GM18519 (cell line): Measurements from ENCODE around the gene GABRA5.

ENCODE experiments used
- ATAC-seq: cut with Tn5 transposase; IDR thresholded peaks from one replicate; pipeline ENCODE4 v1.9.1; 2021; ENCODE audit warnings: mild to moderate bottlenecking, moderate library complexity; ENCODE audit not compliant: unreplicated experiment, low FRiP score

The GABRA5 gene

DNA sequence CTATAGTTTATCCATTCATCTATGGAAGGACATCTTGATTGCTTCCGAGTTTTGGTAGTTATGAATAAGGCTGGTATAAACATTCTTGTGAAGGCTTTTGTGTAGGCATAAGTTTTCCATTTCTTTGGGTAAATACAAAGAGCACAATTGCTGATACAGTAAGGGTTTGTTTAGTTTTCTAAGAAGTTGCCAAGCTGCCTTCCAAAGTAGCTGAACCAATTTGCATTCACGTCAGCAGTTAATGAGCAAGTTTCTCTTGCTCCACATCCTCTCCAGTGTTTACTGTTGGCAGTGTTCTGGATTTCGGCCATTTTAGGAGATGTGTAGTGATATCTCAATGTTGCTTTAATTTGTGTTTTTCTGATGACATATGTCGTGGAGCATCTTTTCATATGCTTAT is 34.2 kb downstream of the GABRA5 start:
- no peak for ATAC-seq

GRCh38 chr15:26910715-26911114 is 43.9 kb downstream of the GABRA5 start:
- ATAC-seq, result no peak

DNA sequence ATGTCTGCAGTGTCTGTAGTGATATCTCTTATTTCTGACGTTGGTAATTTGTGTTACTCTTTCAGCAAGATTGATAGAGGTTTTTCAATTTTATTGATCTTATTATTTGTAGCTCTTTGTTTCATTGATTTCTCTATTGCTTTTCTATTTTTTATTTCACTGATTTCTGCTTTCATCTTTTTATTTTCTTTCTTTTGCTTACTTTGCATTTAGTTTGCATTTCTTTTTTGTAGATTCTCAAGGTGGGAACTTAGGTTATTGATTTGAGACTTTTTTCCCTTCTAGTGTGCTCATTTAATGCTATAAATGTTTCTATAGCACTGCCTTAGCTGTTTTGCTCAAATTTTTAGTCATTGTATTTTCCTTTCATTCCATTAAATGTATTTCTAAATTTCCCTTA is 54.6 kb downstream of the GABRA5 start:
- no peak for ATAC-seq

GRCh38 chr15:26926081-26926480 is 59.2 kb downstream of the GABRA5 start:
- no peak for ATAC-seq

GRCh38 chr15:26928051-26928450 is 61.2 kb downstream of the GABRA5 start:
- no peak for ATAC-seq

GRCh38 chr15:26929588-26929987 is 62.7 kb downstream of the GABRA5 start:
- ATAC-seq, result no peak

DNA sequence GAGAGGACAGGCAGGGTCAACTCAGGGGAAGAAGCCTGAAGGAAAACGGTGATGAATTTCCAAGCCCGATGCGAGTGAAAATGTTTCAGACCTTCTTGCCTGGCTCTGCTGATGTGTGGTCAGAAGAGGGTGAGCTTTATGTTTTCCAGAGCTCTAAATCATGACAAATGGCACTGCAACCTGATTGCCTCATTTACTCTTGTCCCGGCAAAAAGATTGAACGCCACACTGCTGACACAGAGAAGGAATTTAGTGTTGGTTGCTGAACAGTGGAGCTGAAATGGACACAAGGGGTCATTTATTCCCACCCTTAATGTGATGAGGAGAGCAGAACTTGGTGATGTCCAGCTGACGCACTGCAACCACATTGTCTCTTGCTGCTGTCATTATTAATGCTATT is 68.0 kb downstream of the GABRA5 start:
- no peak for ATAC-seq

- no peak for ATAC-seq
Measured at GRCh38 chr15:26935322-26935721, 68.5 kb downstream of the GABRA5 start.

GRCh38 chr15:26936502-26936901 is 69.6 kb downstream of the GABRA5 start:
- ATAC-seq, result no peak

DNA sequence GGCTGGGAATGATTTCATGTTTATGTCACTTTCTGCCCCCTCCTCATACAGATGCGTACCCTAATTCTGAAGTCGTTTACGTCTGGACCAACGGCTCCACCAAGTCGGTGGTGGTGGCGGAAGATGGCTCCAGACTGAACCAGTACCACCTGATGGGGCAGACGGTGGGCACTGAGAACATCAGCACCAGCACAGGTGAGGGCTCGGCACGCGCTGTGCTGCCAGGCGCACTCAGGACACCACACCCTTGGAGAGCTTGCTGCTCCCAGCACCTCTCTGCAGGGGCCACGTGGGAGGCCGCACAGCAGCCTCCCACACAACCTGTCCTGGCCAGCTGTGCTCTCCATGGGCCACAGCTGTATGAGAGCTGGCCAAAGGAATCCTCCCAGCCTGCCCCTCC is 70.3 kb downstream of the GABRA5 start:
- ATAC-seq, result no peak

DNA sequence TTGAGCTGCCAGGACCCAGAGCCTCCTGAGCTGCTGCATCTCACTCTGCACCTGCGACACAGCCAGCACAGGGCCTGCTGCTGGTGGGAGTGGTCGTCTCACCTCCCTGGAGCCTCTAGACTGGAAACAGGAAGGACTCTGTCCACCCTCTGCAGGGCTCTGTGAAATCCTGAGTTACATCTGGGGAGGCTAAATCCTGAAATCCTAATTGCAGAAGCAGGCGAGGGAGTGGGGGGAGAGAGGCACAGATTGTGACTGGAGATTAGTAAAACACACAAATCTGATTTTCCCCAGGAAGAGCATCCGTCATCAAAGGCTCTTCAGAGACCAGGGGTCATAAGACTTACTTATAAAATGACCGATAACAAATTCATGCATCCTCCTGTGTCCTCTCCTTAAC is 72.5 kb downstream of the GABRA5 start:
- no peak for ATAC-seq

GRCh38 chr15:26941489-26941888 is 74.6 kb downstream of the GABRA5 start:
- ATAC-seq, result no peak

DNA sequence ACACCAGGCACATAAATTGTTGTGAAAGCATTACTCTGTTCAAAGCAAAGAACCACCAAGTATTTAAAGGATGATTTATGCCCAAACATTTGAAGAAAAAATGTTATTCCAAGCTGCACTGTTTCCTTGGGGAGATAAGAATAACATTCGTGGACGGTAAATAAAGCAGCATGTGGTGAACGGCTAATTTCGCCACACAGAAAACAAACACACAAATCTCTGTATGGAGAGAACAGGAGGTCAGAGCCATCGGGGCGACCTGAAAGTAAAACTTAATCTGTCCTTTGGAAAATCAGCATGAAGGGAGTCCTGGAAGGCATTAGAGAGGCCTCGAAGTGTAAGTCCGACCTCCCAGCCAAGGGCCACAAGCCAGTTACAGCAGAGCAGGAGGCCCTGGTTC is 77.0 kb downstream of the GABRA5 start:
- ATAC-seq, result no peak

- no peak for ATAC-seq
Measured at GRCh38 chr15:26945046-26945445, 78.2 kb downstream of the GABRA5 start.

- no peak for ATAC-seq
Measured at GRCh38 chr15:26950001-26950400, 83.1 kb downstream of the GABRA5 start.

DNA sequence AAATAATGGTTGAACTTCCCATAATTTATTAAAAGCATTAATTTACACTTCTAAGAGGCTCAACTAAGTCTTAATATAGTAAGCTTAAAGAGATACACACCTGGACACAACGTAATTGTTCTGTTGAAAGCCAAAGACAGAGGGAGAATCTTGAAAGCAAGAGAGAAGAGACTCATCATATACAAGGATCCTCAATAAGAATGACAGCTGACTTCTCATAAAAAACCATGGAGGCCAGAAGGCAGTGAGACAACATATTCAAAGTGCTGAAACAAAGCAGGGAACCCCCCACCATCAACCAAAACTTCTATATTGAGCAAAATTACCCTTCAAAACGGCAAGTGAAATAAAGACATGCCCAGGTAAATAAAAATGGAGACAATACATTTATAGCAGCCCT is 87.5 kb downstream of the GABRA5 start:
- no peak for ATAC-seq

- ATAC-seq, result no peak
Measured at GRCh38 chr15:26967719-26968269, 100.9 kb downstream of the GABRA5 start.

- no peak for ATAC-seq
Measured at GRCh38 chr15:26968806-26969205, 101.9 kb downstream of the GABRA5 start.

DNA sequence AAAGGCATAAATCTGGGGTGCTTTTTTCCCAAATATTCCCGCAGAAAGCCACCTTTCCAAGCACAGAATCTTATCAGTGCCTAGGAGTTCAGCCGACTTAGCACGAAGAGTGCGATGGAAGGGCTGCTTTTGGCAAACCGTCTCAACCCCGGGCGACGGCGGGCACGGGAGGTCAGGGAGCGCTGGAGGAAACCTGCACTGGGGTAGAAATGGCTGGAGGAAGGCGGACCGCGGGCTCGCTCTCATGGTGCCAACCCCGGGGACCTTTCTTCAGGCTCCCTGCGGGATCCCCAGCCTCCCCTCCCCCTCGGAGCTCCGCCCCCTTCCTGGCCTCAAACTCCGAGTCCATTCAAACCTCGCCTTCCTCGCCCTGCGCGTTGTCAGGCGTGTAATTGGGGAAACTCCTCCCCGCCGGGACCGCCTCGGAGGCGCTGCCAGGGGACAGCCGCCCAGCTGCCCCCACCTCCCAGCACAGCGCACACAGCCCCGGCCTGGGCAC is 103.9 kb downstream of the GABRA5 start, which contains the start of gene GABRG3:
GABRG3 (plus strand) TSS at position 470 of the 499 bp plus-strand sequence.
- no peak for ATAC-seq

- no peak for ATAC-seq
Measured at GRCh38 chr15:26971271-26972018, 104.6 kb downstream of the GABRA5 start.

DNA sequence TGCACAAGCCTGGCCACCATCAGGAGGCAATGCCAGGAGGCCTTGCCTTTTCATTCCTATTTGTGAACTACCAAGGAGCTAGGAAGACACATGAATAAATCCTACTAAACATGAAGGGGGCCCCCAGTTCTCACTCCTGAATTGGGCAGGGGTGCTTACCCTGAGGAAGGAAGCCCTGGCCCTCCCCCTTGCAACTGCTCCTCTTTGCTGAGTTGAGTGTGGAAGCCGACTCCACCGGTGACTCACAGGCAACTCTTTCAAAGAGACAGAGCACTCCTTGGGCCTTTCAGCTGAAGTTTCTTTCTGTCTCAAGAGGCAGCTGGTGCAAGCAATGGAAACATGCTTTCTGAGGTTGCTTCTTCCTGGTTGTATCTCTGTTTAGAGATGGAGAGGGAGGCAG is 105.8 kb downstream of the GABRA5 start:
- ATAC-seq, result no peak

DNA sequence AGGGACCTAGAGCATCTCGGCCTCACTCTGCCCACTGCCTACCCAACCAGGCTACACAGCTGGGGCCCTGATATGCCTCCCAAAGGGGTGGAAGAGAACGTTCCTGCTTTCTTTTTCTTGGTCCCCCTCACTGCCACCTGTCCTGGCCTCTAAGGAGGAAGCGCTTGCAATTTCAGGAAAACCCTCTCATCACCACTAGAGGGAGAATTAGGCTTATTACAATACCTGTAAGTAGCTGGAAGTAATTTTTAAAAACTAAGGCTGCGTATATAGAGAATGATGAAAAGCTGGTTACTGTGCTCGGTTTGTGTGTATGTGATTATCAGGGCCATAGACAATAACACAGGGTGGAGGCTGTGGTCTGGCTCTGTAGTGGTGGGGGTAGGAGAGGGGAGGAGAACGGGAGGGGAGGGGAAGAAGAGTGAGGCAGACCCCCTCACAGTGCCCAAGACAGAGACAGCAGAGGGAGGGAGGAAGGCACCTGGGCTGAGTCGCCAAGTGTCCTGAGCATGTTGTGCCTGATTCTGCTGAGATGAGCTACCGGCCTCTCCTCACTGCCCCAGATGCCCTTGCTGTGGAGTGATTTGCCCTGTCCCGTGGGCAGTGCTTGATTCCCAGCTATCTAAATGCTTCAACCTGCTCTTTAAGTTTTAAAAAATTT is 107.4 kb downstream of the GABRA5 start:
- ATAC-seq, result no peak
